HG03066 (cell line): Measurements from ENCODE around the gene PSMD13.

Experiments
- ATAC-seq: cut with Tn5 transposase; IDR thresholded peaks from one replicate; pipeline ENCODE4 v1.9.1; 2021; ENCODE audit warnings: low read depth; ENCODE audit not compliant: unreplicated experiment

PSMD13 gene

DNA sequence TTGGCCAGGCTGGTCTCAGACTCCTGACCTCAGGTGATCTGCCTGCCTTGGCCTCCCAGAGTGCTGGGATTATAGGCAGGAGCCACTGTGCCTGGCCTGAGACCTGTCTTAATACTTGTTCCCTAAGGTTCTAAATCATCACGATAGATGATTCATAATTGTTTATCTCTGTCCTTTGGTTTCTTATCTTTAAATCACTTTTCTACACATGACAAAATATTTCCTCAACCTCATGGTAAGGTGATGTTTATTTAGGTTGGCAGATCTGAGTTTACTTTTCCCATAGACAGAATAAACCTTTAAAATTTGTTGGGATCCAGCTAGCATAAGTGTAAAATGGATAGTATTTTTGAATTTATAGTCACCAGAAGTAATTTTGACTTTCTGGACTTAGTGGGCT, 3.5 kb downstream of the PSMD13 start:
- ATAC-seq = no peak

DNA sequence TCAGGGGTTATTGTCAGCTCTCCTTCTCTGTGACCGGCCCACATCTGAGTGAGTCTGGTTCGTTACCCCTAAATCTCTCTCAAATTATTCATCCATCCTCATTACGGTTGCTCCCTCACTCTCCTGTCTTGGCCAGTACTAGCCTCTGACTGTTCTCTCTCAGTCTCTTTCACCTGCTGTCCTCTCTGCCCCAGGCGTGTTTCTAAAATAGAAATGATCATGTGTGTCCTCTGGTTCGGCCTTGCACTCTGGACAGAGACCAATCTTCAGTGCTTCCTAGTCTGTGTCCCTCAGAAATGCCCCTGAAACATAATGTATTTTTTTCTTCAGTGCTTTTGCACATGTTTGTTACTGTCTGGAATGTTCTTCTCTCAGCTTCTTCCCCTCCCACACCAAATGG, 4.9 kb downstream of the PSMD13 start:
- ATAC-seq = no peak

DNA sequence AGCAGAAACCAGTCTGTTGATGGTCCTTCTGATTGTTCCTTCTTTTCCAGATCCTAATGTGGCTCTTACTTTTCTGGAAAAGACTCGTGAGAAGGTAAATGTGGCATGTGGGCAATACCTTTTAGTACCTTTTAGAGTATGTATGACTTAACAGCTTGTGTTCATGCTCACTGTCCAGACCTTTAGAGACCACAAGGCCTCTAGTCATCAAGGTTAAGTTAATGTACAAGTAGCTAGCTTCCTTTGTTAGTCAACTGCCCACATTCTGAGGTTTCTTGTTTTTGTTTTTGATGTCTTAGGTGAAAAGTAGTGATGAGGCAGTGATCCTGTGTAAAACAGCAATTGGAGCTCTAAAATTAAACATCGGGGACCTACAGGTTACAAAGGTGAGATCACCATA, 7.6 kb downstream of the PSMD13 start:
- ATAC-seq = no peak

DNA sequence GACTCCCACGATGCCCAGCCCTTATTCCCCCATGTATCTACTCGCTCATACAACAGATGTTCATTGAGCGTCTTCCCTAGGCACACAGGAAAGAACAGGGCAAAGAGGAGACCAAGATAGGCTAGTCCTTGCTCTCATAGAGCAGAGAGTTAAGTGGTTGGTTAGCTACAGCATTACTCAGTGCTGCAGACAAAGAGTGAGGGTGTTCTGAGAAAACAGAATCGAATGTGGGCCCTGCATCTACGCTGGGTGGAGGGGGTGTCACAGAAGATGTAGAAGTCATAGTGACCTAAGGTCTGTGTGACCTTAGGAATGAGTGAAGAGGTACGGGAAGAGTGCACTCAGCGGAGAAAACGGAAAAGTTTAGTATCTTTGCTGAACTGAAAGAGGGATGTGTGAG, 12.3 kb downstream of the PSMD13 start:
- ATAC-seq = no peak

DNA sequence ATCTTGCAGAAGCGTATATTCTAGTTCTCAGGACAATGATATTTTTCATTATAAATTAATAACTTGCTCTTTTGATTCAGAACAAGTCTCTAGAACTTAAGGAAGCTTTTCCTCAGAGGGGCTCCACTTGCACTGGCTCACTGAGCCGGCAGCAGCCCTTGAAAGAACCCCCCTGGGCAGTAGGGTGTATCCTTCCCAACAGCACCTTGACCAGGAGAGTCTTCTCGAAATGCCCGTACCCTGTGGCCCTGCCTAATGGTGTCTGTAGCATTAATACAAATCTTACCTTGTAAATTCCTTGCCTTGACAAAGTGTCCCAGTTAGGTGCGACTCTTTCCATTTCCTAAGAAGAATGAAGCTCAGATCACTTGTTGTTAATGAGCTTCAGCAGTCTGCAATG, 13.5 kb downstream of the PSMD13 start:
- no peak for ATAC-seq

DNA sequence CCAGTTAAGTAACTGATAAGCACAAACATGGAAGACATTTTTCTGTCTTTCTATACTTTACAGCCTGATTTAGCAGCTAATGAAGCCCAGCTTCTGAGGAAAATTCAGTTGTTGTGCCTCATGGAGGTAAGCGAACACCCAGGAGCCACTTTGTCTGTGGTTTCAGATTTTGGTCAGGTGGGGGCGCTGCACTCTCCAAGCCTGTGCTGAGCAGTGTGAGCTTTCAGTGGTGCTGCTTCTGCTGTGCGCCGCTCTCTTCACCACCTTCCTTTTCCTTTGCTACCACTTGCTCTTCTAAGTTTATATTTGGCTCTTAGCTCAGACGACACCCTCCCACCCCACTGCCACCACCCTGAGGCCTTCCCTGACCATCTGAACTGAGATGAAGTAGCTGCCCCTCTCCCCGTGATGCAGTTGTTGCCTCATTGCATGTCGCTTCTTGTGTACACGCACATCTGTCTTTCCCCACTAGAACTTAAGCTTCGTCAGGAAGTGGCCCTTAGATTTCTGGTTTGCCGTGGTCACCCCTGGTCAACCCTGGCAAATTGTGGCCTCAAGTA, 14.0 kb downstream of the PSMD13 start:
- ATAC-seq = no peak

DNA sequence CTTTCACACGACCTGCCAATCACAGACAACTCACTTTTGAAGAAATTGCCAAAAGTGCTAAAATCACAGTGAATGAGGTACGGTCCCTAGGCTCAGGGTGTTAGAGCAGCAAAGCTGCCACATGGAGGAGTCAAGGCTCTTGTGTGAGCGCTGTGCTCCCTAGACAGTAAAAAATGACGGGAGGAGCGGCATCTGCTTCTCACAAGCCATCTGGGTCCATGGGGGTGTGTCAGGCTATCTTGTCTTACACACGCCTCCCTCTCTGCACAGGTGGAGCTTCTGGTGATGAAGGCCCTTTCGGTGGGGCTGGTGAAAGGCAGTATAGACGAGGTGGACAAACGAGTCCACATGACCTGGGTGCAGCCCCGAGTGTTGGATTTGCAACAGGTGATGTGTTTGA, 14.8 kb downstream of the PSMD13 start:
- no peak for ATAC-seq

DNA sequence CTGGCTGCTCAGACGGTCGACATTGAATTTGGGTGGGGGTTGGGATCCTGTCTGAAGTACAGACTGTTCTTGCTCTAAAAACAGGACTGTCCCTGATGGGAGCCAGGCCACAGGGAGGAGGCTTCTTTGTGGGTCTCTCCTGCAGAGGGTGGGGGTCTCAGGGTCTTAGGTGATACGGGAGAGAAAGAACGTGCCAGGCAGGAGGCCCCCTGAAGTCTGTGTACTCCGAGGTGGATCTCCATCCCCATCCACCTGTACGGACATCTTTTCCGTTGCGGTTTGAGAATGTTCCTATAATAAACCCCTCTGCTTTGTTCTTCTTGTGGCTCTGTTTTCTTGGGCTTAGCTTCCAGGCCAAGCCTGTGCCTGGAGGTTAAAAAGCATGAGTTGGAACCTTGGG, 15.9 kb downstream of the PSMD13 start:
- no peak for ATAC-seq

DNA sequence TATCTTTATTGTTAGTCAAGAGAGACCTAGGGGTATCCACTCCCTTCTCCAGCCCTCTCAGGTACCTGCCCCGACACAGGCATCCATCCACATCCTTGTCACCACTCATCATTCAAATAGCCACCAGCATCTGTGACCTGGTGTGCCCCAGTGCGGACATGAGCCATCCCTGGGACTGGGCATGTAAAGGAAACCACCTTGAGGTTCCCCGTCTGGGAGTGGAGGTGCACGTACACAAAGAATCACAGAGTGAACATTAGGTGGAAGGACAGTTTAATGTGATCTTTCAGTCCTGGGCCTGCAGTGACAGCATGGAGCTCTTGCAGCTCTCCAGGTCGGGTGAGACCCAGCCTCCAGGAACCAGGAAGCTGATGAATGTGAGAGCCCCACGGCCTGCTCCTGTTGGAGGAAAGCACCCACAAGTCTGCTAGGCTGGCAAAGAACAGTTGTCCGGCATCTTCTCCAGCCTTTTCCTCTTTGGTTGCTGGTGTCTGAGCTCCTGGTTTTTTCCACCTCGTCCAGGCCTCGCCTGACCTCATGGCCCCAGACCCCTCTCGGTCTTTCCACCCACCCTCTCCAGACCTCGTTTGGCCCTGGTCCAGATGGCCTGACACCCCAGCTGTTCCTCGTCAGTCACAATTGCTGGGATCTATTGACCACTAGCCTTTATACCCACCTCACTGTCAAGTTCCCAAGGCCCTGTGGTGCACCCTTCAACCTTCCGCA, 16.5 kb downstream of the PSMD13 start:
- ATAC-seq = no peak

DNA sequence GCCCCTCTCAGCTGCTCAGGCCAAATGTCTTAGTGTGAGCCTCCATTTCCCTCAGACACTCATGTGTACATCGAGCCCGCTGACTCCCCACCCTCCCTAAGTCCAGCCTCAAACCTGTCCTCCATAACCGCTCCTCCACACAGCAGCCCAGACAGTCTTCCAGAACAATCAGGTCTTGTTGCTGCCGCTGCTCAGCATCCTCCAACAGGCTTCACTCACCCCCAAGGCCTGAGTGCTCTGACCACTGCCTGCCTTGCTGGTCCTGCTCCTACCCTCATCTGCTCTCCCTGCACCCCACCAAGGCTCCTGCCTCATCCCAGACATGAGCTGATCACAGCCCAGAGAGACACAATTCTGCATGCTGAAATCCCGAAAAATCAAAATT, 17.1 kb downstream of the PSMD13 start:
- ATAC-seq = no peak

DNA sequence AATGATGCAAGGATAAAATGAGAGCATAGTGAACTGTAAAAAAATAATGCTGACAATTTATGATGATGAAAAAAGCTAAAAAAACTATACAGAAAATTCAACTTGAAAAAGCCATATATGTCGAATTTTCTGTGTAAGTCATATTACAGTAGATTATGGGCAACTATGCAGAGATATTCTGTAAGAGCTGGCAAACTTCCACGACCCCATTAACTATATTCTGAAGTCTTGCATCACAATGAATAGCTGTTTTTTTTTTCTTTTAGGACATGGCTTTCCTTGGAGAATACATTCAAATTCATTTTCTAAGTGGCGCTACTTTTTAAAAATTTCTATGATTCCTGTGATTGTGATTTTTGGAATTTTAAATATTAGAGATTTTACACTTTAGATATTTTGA, 18.4 kb downstream of the PSMD13 start:
- no peak for ATAC-seq

DNA sequence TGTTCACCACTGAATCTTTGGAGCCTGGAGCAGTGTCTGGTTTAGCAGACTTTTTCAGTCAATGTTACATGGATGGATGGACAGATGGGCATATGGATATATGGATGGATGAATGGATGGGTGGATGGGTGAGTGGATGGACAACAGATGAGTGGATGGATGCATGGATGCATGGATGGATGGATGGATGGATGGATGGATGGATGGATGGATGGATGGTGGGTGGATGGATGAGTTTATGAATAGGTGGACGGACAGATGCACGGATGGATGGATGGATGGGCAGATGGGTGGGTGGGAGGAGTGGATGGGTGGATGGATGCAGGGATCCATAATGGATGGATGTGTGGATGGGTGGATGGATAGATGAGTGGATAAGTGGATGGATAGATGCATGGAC, 19.0 kb downstream of the PSMD13 start:
- ATAC-seq = no peak

DNA sequence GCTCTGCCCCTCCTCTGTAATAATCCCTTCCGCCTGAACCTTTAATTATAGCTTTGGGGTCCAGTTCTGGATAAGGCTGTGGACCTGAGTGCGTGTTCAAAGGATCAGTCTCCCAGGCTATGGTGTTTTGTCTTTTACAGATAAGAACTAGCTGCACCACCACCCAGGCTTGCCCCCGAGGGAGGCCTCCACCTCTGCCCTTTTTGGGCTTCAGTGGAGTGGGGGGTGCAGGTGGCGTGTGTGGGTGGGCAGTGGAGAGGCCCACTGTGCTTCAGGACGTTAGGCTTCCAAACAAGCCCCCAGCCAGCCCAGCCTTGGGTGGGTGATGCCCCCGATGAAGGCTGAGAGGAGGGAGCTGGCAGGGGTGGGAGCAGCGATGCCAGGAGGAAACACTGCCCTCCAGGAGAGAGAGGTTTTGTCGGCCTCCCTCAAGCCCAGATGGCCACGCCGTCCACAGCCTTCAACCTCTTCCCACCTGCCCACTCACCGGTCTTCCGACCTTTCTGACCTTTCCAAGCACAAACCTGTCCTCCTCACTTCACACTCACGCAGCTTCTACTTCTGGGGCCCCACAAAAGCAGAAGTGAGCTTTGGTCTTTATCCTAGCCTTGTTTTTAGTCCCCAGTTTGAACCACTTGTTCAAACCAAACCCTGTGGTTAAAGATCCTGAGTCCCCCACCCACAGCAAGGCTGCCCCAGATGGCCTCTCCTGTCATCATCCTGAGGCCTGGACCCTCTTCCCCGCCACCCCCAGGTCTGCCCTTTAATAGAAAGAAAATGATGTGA, 20.4 kb downstream of the PSMD13 start:
- no peak for ATAC-seq

DNA sequence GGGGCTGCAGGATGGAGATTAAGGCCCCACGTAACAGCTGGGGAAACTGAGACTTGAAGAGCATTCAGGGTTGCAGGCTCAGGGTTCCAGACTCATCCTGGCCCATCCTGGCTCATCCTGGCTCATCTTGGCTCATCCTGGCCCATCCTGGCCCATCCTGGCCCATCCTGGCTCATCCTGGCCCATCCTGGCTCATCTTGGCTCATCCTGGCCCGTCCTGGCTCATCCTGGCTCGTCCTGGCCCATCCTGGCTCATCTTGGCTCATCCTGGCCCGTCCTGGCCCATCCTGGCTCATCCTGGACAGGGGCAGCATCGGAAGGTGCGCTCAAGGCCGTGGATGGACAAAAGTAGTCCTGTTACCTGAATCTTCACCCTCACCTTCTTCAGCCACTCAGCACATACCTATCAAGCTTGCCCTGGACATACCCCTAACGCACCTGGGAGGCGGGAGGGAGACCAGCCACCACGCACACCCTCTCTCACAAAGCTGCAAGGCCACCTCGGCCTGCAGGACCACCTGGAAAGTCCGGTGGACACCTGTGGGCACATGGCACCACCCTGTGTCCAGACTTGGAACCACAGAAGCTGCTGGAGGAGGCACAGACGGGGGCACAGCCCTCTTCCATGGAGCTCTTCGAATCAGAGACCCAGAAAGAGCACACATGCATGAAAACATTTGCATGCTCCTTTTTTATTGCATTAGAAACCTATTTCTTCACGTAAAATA, 21.2 kb downstream of the PSMD13 start:
- no peak for ATAC-seq

DNA sequence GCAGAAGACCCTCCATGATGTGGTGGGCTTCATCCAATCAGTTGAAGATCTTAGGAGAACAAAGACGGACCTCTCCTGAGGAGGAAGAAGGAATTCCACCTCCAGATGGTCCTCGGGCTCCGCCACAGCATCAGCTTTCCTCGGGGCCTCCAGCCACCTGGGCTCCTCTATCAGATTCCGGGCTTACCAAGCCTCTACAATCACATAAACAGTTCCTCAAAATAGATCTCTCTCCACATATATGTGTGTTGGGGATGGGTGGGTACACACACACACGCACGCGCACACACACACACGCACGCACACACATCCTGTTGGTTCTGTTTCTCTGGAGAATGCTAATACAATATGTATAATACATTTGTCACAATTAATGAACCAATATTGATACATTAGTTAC, 22.6 kb downstream of the PSMD13 start:
- ATAC-seq = no peak

DNA sequence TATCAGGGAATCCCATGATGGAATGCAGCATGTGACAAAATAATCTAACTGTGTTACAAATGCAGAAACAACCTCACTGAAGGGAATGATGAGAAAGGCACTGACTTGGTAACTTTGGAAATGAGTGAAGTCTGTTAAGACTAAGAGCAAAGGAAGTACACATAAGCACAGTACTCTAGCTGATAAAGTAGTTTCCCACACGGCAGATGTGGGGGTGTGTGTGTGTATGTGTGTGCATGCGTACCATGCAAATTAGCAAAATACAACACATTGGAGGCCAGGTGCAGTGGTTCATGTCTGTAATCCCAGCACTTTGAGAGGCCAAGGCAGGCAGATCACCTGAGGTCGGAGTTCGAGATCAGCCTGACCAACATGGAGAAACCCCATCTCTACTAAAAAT, 24.8 kb downstream of the PSMD13 start:
- ATAC-seq = no peak

DNA sequence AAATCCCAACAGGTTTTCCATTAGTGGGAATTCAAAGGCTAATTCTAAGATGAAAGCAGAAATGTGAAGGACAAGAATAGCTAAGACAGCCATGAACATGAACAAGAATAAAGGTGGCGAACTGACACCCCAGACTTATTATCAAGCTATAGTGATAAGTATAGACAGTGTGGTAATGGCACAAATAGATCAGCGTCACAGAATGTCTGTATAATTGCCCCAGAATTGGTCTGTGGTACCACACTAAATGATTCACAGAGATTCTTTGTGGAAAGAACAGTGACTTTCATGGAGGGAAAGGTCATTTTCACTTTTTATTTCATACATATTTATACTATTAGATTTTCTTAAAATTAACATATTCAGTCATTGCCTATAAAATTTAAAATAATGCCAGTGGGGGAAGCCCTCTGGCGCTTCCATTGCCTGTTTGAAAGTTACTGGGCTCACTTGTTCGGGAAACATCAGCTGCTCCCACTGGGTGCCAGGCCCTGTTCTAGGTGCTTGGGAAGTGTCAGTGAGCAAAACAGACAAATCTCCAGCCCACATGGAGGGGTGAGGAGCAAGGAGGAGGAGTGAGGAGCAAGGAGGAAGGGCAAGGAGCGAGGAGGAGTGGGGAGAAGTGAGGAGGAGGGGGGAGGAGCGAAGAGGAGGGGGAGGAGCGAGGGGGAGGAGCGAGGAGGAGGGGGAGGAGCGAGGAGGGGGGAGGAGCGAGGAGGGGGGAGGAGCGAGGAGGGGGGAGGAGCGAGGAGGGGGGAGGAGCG, 30.1 kb downstream of the PSMD13 start:
- ATAC-seq = no peak

DNA sequence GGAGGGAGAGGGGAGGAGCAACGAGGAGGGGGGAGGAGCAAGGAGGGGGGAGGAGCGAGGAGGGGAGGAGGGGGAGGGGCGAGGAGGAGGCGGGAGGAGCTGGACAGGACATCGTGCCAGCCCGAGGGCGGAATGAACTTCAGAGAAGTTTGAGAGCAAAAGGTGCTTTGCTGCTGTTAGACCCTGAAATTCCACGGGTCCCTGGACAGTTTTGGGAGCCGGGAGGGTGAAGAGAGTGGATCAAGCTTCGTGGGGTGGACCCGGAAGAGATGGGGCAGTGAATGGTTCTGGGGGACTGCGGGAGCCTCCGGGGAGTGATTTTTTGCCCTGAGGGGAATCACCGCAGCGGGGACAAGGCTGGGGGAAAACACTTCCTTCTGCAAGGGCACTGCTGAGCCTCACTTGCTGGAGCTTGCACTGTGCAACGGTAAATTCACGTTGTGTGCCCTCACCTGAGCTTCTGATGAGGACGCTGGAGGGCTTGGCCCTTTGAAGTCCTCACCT, 30.8 kb downstream of the PSMD13 start:
- no peak for ATAC-seq

DNA sequence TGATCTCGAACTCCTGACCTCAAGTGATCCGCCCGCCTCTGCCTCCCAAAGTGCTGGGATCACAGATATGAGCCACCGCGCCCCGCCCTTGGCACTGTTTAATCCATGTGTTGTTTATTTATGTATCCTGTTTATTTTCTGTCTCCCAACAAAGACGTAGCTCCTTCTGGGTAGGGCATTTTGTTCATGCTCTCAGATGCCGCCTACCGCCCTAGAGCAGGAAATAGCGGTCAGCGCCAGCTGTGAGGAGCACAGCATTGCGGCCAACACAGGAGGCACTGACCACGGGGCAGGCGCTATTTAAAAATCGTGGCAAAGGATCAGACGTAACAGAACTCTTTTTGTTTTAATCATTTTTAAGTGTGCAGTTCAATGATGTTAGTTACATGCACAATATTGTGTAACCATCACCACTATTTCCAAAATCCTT, 32.0 kb downstream of the PSMD13 start:
- peak; percentile 54 for ATAC-seq

DNA sequence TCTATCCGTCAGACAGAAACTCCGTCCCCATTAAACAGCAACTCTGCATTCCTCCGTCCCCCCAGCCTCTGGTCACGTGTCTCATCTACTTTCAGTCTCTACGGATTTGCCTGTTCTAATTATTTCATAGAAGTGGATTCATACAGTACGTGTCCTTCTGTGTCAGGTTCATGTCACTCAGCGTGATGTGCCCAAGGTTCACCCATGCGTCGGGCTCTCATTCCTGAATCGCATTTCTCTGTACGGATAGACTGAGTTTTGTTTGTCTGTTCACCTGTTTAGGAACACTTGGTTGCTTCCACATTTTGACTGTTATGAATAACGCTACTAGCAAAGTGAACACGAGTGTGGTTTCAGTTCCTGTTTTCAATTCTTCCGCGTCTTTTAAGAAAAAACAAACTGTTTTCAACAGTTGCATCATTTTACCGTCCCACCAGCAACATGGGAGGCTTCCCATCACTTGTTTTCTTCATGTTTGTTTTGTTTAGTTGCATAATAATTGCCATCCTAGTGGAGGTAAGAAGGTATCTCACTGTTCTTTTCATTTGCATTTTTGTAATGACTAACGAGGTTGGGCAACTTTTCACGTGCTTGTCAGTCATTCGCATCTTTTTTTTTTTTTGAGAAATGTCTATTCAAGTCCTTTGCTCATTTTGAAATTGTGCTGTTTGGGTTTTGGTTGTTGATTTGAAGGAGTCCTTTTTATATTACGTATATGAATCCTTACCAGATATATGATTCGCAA, 32.5 kb downstream of the PSMD13 start:
- peak; percentile 77 for ATAC-seq
